OCI-LY3 (cell line): Measurements from ENCODE around the gene KAZN.

Source experiments
- H2AFZ ChIP-seq: fragments of 200-600, 300-600 bp; shearing (Covaris generic); 2 replicates; pipeline ENCODE4 v1.6.0; 2014; ENCODE audit warnings: antibody characterized with exemption, low read depth, low read length
- H3K27ac ChIP-seq: fragments of 200-600, 300-600 bp; sonication (generic); 2 replicates; pipeline ENCODE4 v1.5.1; 2014; ENCODE audit warnings: mild to moderate bottlenecking, low read length, moderate library complexity, mixed read lengths
- H3K27me3 ChIP-seq: fragments of 200-600, 300-600 bp; sonication (generic); 2 replicates; pipeline ENCODE4 v1.6.1; 2014; ENCODE audit warnings: low read depth, low read length, mixed read lengths
- H3K36me3 ChIP-seq: fragments of 200-600, 300-600 bp; sonication (generic); replicated peaks from 2 replicates; pipeline ENCODE3; 2014; ENCODE audit warnings: low read depth, low read length, mixed read lengths
- H3K4me1 ChIP-seq: fragments of 300-600, 200-600 bp; sonication (generic); 2 replicates; pipeline ENCODE4 v1.6.1; 2014; ENCODE audit warnings: low read length, mixed read lengths
- H3K4me2 ChIP-seq: fragments of 200-600, 300-600 bp; sonication (generic); 2 replicates; pipeline ENCODE4 v1.6.1; 2014; ENCODE audit warnings: low read length, mixed read lengths
- H3K4me3 ChIP-seq: fragments of 300-600, 200-600 bp; sonication (generic); 2 replicates; pipeline ENCODE4 v1.5.1; 2014; ENCODE audit warnings: antibody characterized with exemption, mild to moderate bottlenecking, low read length, moderate library complexity
- H3K79me2 ChIP-seq: fragments of 300-600, 200-600 bp; shearing (Covaris generic); 2 replicates; pipeline ENCODE4 v1.6.1; 2014; ENCODE audit warnings: mild to moderate bottlenecking, low read length, mixed read lengths
- H3K9ac ChIP-seq: fragments of 300-600, 200-600 bp; shearing (Covaris generic); 2 replicates; pipeline ENCODE4 v1.6.0; 2014; ENCODE audit warnings: mild to moderate bottlenecking, low read length, moderate library complexity
- H3K9me3 ChIP-seq: fragments of 200-600, 300-600 bp; shearing (Covaris generic); 2 replicates; pipeline ENCODE4 v1.6.1; 2014; ENCODE audit warnings: low read length, mixed read lengths; ENCODE audit not compliant: insufficient read depth
- H4K20me1 ChIP-seq: fragments of 200-600, 300-600 bp; sonication (generic); 2 replicates; pipeline ENCODE4 v1.6.1; 2016; ENCODE audit warnings: low read length, mixed read lengths; ENCODE audit not compliant: insufficient read depth
- EZH2phosphoT487 ChIP-seq: fragments of 200-600 bp; shearing (Covaris generic); IDR thresholded peaks from 2 replicates; pipeline ENCODE4 v1.6.1; 2018; ENCODE audit warnings: antibody characterized with exemption, mixed run types, low read depth
- TF ChIP-seq, protein P1 (sequence below): fragments of 200-600, 300-600 bp; sonication (generic); IDR thresholded peaks from 2 replicates; pipeline ENCODE4 v1.5.1; 2014; ENCODE audit warnings: antibody characterized with exemption, low read length, low read depth

The KAZN gene

DNA sequence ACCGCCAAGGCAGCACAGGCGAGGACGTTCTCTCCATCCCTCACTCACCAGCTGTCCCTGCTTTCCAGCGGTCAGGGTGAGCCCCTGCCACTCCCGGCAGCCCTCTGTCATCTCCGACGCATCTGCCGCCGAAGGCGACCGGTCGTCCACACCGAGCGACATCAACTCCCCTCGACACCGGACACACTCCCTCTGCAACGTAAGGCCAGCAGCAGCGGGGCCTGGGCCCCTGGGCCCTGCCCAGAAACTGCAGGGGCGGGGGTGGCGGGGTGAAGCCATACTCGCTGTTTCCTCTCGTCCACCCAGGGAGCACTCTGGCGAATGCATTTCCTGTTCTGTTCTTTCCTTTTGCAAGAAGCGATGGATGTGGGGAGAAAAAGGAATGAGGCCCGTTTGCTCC, 461.6 kb downstream of the KAZN start:
- H3K27ac ChIP-seq = no peak overlapping the region
- TF ChIP-seq EZH2phosphoT487 = no peak
- TF ChIP-seq, protein P1, sequence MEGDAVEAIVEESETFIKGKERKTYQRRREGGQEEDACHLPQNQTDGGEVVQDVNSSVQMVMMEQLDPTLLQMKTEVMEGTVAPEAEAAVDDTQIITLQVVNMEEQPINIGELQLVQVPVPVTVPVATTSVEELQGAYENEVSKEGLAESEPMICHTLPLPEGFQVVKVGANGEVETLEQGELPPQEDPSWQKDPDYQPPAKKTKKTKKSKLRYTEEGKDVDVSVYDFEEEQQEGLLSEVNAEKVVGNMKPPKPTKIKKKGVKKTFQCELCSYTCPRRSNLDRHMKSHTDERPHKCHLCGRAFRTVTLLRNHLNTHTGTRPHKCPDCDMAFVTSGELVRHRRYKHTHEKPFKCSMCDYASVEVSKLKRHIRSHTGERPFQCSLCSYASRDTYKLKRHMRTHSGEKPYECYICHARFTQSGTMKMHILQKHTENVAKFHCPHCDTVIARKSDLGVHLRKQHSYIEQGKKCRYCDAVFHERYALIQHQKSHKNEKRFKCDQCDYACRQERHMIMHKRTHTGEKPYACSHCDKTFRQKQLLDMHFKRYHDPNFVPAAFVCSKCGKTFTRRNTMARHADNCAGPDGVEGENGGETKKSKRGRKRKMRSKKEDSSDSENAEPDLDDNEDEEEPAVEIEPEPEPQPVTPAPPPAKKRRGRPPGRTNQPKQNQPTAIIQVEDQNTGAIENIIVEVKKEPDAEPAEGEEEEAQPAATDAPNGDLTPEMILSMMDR = no peak
- no peaks in the 10 kb centered on the region for H3K36me3 ChIP-seq
- H3K4me1 ChIP-seq = no peaks in the 10 kb centered on the region
- H3K27me3 ChIP-seq = no peaks in the 10 kb centered on the region
- no peak overlapping the region for H3K4me2 ChIP-seq
- H4K20me1 ChIP-seq = no peaks in the 10 kb centered on the region
- H3K79me2 ChIP-seq = no peaks in the 10 kb centered on the region
- H3K9me3 ChIP-seq = no peaks in the 10 kb centered on the region
- H3K9ac ChIP-seq = no peak overlapping the region
- H2AFZ ChIP-seq = no peak overlapping the region
- H3K4me3 ChIP-seq = no peak overlapping the region

DNA sequence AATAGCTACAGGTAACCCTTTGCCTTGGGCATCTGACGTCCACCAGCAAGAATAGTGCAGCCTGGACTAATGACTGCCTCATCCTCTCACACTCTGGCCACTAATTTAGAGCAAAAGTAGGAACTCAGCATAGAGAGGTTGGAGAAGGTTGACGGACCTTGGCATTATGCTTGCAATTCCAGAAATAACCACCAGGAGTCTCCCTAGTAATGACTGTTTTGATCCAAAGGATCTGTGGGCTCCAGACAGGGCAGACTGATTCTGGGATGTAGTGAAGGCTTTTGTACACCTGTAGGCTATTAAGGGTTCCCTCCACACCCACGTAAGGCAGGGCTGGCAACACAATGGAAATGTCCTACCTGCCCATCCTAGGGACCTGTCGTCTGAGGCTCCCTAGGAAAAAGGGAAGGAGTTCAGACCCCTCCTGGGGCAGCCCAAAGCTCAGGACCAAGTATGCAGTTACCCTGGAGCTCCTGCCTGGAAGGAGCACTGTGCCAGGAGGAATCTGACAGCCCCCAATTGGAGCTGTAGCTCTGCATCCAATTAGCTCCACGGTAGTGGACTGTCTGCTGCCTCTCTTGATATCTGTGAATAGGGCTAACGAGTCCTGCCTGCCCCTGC, 464.1 kb downstream of the KAZN start:
- no peak overlapping the region for H3K27ac ChIP-seq
- H3K4me2 ChIP-seq = no peak overlapping the region
- H3K4me1 ChIP-seq = no peaks in the 10 kb centered on the region
- no peaks in the 10 kb centered on the region for H3K9me3 ChIP-seq
- TF ChIP-seq, protein P1 = peak; percentile 56
- TF ChIP-seq EZH2phosphoT487 = no peak
- no peak overlapping the region for H2AFZ ChIP-seq
- no peaks in the 10 kb centered on the region for H3K36me3 ChIP-seq
- H3K9ac ChIP-seq = no peak overlapping the region
- no peak overlapping the region for H3K4me3 ChIP-seq
- H3K79me2 ChIP-seq = no peaks in the 10 kb centered on the region
- H3K27me3 ChIP-seq = no peaks in the 10 kb centered on the region
- no peaks in the 10 kb centered on the region for H4K20me1 ChIP-seq

DNA sequence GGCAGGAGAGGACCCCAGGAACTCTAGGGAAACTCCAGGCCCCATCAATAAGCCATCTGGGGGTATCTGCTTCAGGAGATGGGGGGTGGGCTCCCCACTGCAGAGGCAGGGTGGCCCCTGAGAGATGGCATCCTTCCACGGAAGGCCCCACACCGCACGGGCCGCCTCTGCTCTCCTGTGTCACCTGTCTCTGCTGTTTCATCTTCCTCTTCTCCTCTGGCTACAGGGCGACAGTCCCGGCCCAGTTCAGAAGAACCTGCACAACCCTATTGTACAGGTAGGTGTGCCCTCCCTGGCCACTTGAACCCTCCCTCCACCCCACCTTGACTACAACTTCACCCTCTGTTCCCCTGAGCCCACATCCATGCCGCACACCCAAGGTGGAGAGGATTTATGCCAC, 464.9 kb downstream of the KAZN start:
- H3K9me3 ChIP-seq = no peaks in the 10 kb centered on the region
- TF ChIP-seq EZH2phosphoT487 = no peak
- TF ChIP-seq, protein P1 = no peak
- no peaks in the 10 kb centered on the region for H4K20me1 ChIP-seq
- H3K4me2 ChIP-seq = no peak overlapping the region
- no peaks in the 10 kb centered on the region for H3K27me3 ChIP-seq
- no peaks in the 10 kb centered on the region for H3K36me3 ChIP-seq
- no peak overlapping the region for H3K9ac ChIP-seq
- H3K4me3 ChIP-seq = no peak overlapping the region
- H2AFZ ChIP-seq = no peak overlapping the region
- H3K79me2 ChIP-seq = no peaks in the 10 kb centered on the region
- no peaks in the 10 kb centered on the region for H3K4me1 ChIP-seq
- no peak overlapping the region for H3K27ac ChIP-seq

DNA sequence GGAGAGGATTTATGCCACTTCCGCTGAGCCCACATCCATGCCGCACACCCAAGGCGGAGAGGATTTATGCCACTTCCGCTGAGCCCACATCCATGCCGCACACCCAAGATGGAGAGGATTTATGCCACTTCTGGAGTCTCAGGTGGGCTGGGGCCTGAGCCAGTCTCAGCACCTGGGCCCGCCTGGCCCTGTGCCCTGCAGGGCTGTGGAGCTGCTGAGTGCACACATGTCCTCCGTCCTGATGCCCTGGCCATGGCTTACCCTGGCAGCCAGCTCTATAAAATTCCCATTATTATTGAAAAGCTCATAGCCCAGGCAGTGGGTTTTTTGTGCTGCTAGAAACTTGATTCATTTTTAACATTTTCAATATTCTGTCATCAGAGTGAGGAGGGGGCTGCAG, 465.3 kb downstream of the KAZN start:
- Histone ChIP-seq H4K20me1 (no peaks in the 10 kb centered on the region), H3K4me3 (no peak overlapping the region), H3K79me2 (no peaks in the 10 kb centered on the region)

More for the DNA sequence above, 465.3 kb downstream of the KAZN start:
- TF ChIP-seq, protein P1 = no peak
- no peak for TF ChIP-seq EZH2phosphoT487
- no peak overlapping the region for H3K9ac ChIP-seq
- H3K36me3 ChIP-seq = no peaks in the 10 kb centered on the region
- H3K27me3 ChIP-seq = no peaks in the 10 kb centered on the region
- no peaks in the 10 kb centered on the region for H3K4me1 ChIP-seq
- H3K4me2 ChIP-seq = no peak overlapping the region
- no peak overlapping the region for H2AFZ ChIP-seq
- no peak overlapping the region for H3K27ac ChIP-seq
- H3K9me3 ChIP-seq = no peaks in the 10 kb centered on the region
